LNCAP (cell line): Measurements from ENCODE around the gene NOC3L.
A peak's percentile ranks its signal among the peaks of the same experiment; 100 is the strongest.

Source experiments
- CTCF ChIP-seq: fragments of 450-650 bp; IDR thresholded peaks from 2 replicates; pipeline ENCODE4 v1.5.1; 2017; ENCODE audit warnings: mild to moderate bottlenecking

Gene NOC3L

GRCh38 chr10:94362360-94363250 lies at the start of gene NOC3L:
Gene NOC3L, minus strand, starts transcription at chr10:94362939. Its CDS starts 101 bp downstream, at chr10:94362838.
- peak; percentile 64 for TF ChIP-seq CTCF

GRCh38 chr10:94412449-94412848 lies 49.7 kb upstream of the NOC3L start:
- TF ChIP-seq CTCF, result no peak

GRCh38 chr10:94411304-94411703 lies 48.6 kb upstream of the NOC3L start:
- TF ChIP-seq CTCF, result no peak

GRCh38 chr10:94409021-94409657 lies 46.4 kb upstream of the NOC3L start:
- no peak for TF ChIP-seq CTCF

- no peak for TF ChIP-seq CTCF
Measured at GRCh38 chr10:94407668-94408067, 44.9 kb upstream of the NOC3L start.

- no peak for TF ChIP-seq CTCF
Measured at GRCh38 chr10:94405406-94405805, 42.7 kb upstream of the NOC3L start.

- no peak for TF ChIP-seq CTCF
Measured at GRCh38 chr10:94403380-94404213, 40.9 kb upstream of the NOC3L start.
